Muscle layer of duodenum (tissue), 2 donors: ENCODE measurements around the gene TSHZ1.
A peak's percentile ranks its signal among the peaks of the same experiment; 100 is the strongest.

Experiments
- H3K27ac ChIP-seq: one replicate; pipeline ENCODE4 v1.7.0; 2013; ENCODE audit warnings: mild to moderate bottlenecking, low read length
- H3K27me3 ChIP-seq: one replicate; pipeline ENCODE4 v1.7.0; 2013; ENCODE audit warnings: low read depth, mild to moderate bottlenecking, control low read depth, low read length
- H3K36me3 ChIP-seq, 2 donors: one replicate each; pipeline ENCODE4 v1.7.0; 2013; ENCODE audit warnings: low read length in 2 of 2, control low read depth in 1 of 2, mild to moderate bottlenecking in 1 of 2; ENCODE audit not compliant: insufficient read depth in 2 of 2, control insufficient read depth in 1 of 2
- H3K4me1 ChIP-seq, 2 donors: one replicate each; pipeline ENCODE4 v1.7.0; 2013; ENCODE audit warnings: low read length in 2 of 2, mild to moderate bottlenecking in 2 of 2, control low read depth in 1 of 2, moderate library complexity in 1 of 2; ENCODE audit not compliant: insufficient read depth in 2 of 2, control insufficient read depth in 1 of 2
- H3K4me3 ChIP-seq, 2 donors: one replicate each; pipeline ENCODE4 v1.7.0; 2013; ENCODE audit warnings: low read length in 2 of 2, low read depth in 1 of 2, mild to moderate bottlenecking in 1 of 2
- H3K9me3 ChIP-seq, 2 donors: one replicate each; pipeline ENCODE4 v1.7.0; 2013; ENCODE audit warnings: low read length in 2 of 2, control low read depth in 1 of 2, mild to moderate bottlenecking in 1 of 2; ENCODE audit not compliant: control insufficient read depth in 1 of 2
- donor health status: healthy.

Gene TSHZ1

DNA sequence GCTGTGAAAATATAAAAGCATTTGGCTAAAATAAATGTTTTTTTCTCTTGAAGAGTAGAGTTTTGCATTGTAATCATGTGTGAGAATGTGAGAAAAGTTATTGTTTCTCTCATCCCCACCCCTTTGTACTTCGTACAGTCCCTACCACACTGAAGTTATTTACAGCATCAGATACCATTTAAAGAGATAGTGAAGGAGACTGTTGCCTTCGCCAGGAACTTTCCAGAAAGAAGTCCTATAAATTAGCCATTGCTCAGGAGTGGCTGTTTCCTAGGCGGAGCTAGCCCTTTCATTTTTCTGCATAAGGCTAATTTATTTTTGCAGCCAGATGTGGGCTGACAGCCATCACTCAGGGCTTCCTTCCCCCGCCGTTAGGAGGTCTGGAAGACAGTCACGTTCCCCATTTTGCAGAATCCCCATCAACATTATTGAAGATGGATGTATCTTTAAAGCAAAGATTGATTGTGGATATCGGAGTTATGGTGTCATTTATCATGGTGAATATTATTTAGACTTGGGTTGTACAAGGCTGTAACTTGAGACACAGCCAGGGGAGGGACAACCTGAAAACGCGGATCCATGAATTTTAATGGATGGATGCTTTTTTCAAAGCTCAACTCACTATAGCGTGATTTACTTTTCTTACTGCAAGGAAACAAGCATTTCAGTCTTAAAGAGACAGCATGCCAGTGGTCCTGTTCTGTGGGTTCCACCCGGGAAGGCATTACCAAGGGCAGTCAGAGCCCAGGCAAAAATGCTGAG, 17.1 kb downstream of the TSHZ1 start:
- peak overlapping the region; percentile 49 to 52 for H3K4me3 ChIP-seq
- no peaks in the 10 kb centered on the region for H3K27me3 ChIP-seq
- H3K36me3 ChIP-seq: no peaks in the 10 kb centered on the region
- peak overlapping the region; percentile 68 for H3K27ac ChIP-seq
- H3K9me3 ChIP-seq: no peaks in the 10 kb centered on the region
- H3K4me1 ChIP-seq: peaks cover 14 to 60% of the 10 kb centered on the region in 2 donors

GRCh38 chr18:75228967-75229366, 18.4 kb downstream of the TSHZ1 start:
- H3K27ac ChIP-seq: no peak overlapping the region
- H3K4me1 ChIP-seq: peaks cover 14 to 53% of the 10 kb centered on the region in 2 donors
- no peaks in the 10 kb centered on the region for H3K36me3 ChIP-seq
- H3K27me3 ChIP-seq: no peaks in the 10 kb centered on the region
- H3K4me3 ChIP-seq: no peak overlapping the region
- H3K9me3 ChIP-seq: no peaks in the 10 kb centered on the region

GRCh38 chr18:75229437-75229836, 18.8 kb downstream of the TSHZ1 start:
- no peak overlapping the region for H3K27ac ChIP-seq
- peaks cover 14 to 48% of the 10 kb centered on the region in 2 donors for H3K4me1 ChIP-seq
- no peaks in the 10 kb centered on the region for H3K27me3 ChIP-seq
- H3K9me3 ChIP-seq: no peaks in the 10 kb centered on the region
- H3K36me3 ChIP-seq: no peaks in the 10 kb centered on the region
- H3K4me3 ChIP-seq: no peak overlapping the region

GRCh38 chr18:75230163-75231052, 19.8 kb downstream of the TSHZ1 start:
- Histone ChIP-seq H3K27me3 (no peaks in the 10 kb centered on the region), H3K27ac (no peak overlapping the region), H3K36me3 (peaks cover 0 to 2% of the 10 kb centered on the region in 2 donors), H3K9me3 (no peaks in the 10 kb centered on the region), H3K4me1 (peaks cover 14 to 41% of the 10 kb centered on the region in 2 donors), H3K4me3 (no peak overlapping the region)

- Histone ChIP-seq H3K36me3 (peaks cover 0 to 2% of the 10 kb centered on the region in 2 donors), H3K9me3 (no peaks in the 10 kb centered on the region), H3K4me3 (no peak overlapping the region), H3K4me1 (peaks cover 14 to 41% of the 10 kb centered on the region in 2 donors), H3K27me3 (no peaks in the 10 kb centered on the region), H3K27ac (no peak overlapping the region)
Observed at GRCh38 chr18:75231053-75231406, 20.4 kb downstream of the TSHZ1 start.

GRCh38 chr18:75234901-75235300, 24.3 kb downstream of the TSHZ1 start:
- H3K27me3 ChIP-seq: no peaks in the 10 kb centered on the region
- H3K9me3 ChIP-seq: no peaks in the 10 kb centered on the region
- peaks cover 0 to 15% of the 10 kb centered on the region in 2 donors for H3K4me1 ChIP-seq
- peaks cover 0 to 2% of the 10 kb centered on the region in 2 donors for H3K36me3 ChIP-seq
- H3K4me3 ChIP-seq: no peak overlapping the region
- no peak overlapping the region for H3K27ac ChIP-seq

- H3K27ac ChIP-seq: no peak overlapping the region
- H3K36me3 ChIP-seq: peaks cover 0 to 2% of the 10 kb centered on the region in 2 donors
- peaks cover 0 to 14% of the 10 kb centered on the region in 2 donors for H3K4me1 ChIP-seq
Observed at GRCh38 chr18:75235896-75236295, 25.3 kb downstream of the TSHZ1 start.

GRCh38 chr18:75238100-75238499, 27.5 kb downstream of the TSHZ1 start:
- no peak overlapping the region for H3K27ac ChIP-seq
- no peak overlapping the region for H3K4me3 ChIP-seq
- no peaks in the 10 kb centered on the region for H3K9me3 ChIP-seq
- peaks cover 0 to 2% of the 10 kb centered on the region in 2 donors for H3K36me3 ChIP-seq
- H3K4me1 ChIP-seq: peaks cover 0 to 9% of the 10 kb centered on the region in 2 donors
- H3K27me3 ChIP-seq: no peaks in the 10 kb centered on the region

More at GRCh38 chr18:75235896-75236295, 25.3 kb downstream of the TSHZ1 start:
- Histone ChIP-seq H3K27me3 (no peaks in the 10 kb centered on the region), H3K4me3 (no peak overlapping the region), H3K9me3 (no peaks in the 10 kb centered on the region)

DNA sequence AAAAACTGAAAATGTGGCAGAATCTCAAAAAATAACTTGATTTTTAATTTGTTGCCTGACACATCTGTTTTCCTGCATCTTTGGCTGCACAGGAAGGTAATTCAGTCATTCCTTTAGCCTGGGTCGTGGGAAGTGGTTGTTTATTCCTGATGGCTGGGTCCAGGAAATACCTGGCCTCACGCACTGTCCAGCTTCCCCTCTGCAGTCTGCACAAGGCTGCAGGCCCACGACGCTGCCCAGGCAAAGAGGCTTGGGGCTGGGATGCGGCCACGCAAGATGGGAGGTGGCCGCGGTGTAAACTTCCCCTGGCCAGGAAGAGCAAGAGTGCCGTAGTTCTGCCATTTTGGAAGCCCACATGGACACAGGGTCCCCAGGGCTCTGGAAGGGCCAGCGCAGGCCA, 28.2 kb downstream of the TSHZ1 start:
- Histone ChIP-seq H3K9me3 (no peaks in the 10 kb centered on the region), H3K36me3 (peaks cover 0 to 2% of the 10 kb centered on the region in 2 donors), H3K4me1 (peaks cover 0 to 9% of the 10 kb centered on the region in 2 donors), H3K4me3 (no peak overlapping the region), H3K27me3 (no peaks in the 10 kb centered on the region), H3K27ac (no peak overlapping the region)

GRCh38 chr18:75240433-75240832, 29.8 kb downstream of the TSHZ1 start:
- H3K4me1 ChIP-seq: peaks cover 0 to 9% of the 10 kb centered on the region in 2 donors
- H3K36me3 ChIP-seq: no peaks in the 10 kb centered on the region
- H3K4me3 ChIP-seq: no peak overlapping the region
- H3K27me3 ChIP-seq: no peaks in the 10 kb centered on the region
- H3K9me3 ChIP-seq: no peaks in the 10 kb centered on the region
- no peak overlapping the region for H3K27ac ChIP-seq

DNA sequence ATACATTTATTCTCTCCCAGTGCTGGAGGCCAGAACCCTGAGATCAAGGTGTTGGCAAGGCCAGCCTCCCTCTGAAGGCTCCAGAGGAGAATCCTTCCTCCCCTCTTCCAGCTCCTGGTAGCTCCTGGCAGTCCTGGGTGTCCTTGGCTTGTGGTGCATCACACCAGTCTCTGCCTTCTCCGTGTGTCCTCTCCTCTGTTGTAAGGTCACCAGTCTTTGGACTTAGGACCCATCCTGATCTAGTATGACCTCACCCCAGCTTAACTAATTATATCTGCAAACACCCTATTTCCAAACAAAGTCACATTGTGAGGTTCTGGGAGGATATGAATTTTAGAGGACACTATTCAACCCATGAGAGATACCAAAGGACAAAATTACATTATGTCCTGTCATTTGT, 31.1 kb downstream of the TSHZ1 start:
- Histone ChIP-seq H3K4me3 (no peak overlapping the region), H3K4me1 (peaks cover 0 to 12% of the 10 kb centered on the region in 2 donors), H3K27ac (no peak overlapping the region), H3K9me3 (no peaks in the 10 kb centered on the region), H3K27me3 (no peaks in the 10 kb centered on the region), H3K36me3 (no peaks in the 10 kb centered on the region)
